Measurements from ENCODE around the gene TLR9. TPM values are rescaled to one million over a fixed set of nuclear protein-coding genes. Genes with fewer than 3 reads are reported as not detected.
"Not testable (repeated sequence)": the region's sequence is repeated elsewhere in the genome, so short reads cannot be mapped to it uniquely, and the experiment has no call there.

TLR9 gene, protein sequence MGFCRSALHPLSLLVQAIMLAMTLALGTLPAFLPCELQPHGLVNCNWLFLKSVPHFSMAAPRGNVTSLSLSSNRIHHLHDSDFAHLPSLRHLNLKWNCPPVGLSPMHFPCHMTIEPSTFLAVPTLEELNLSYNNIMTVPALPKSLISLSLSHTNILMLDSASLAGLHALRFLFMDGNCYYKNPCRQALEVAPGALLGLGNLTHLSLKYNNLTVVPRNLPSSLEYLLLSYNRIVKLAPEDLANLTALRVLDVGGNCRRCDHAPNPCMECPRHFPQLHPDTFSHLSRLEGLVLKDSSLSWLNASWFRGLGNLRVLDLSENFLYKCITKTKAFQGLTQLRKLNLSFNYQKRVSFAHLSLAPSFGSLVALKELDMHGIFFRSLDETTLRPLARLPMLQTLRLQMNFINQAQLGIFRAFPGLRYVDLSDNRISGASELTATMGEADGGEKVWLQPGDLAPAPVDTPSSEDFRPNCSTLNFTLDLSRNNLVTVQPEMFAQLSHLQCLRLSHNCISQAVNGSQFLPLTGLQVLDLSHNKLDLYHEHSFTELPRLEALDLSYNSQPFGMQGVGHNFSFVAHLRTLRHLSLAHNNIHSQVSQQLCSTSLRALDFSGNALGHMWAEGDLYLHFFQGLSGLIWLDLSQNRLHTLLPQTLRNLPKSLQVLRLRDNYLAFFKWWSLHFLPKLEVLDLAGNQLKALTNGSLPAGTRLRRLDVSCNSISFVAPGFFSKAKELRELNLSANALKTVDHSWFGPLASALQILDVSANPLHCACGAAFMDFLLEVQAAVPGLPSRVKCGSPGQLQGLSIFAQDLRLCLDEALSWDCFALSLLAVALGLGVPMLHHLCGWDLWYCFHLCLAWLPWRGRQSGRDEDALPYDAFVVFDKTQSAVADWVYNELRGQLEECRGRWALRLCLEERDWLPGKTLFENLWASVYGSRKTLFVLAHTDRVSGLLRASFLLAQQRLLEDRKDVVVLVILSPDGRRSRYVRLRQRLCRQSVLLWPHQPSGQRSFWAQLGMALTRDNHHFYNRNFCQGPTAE
- total RNA-seq (under 1 TPM; 0.08 to 0.25 TPM), polyA plus RNA-seq (ENCODE audit: insufficient read depth, low read depth, low replicate concordance) (0.20 TPM)
- long read RNA-seq, donor 1, result 0 reads
- long read RNA-seq, donor 2, result 0 reads

DNA sequence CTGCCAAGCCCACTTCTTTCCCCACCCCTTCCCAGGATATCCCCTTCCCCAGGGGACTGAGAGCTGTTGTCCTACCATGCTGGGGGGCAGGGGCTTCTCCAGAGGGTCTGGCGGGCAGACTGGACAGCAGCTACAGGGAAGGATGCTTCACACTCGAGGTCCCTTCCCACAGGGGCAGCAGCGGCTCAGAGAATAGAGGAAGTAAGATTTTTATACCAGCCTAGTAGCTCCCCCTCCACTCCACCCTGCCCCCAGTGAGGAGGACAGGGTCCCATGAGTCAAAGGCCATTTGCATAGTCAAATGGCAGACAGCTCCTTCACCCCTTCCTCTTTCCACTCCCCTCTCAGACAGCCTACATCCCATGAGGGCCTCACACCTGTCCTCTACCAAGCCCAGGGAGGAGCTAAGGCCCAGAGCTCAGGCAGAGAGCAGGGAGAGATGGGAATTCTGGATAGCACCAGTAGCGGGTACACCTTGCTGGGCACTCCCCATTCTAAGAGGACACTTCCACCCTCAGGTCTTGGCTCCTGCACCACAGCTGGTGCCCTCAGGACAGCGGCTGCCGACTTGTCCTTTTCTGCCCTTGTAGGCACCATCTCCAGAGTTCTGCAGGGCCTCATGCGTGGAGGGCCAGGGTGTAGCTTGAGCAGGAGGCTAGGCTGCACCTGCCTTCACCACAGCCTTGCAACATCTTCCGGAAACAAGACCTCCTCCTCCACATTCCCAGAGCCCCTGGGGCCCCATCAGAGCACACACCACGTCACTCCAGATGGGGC lies at the start of gene TLR9:
TLR9 (minus strand) TSS at position 194 of the 777 bp plus-strand sequence; CDS start at position 78, 116 bp downstream.
- TF ChIP-seq, protein P1, sequence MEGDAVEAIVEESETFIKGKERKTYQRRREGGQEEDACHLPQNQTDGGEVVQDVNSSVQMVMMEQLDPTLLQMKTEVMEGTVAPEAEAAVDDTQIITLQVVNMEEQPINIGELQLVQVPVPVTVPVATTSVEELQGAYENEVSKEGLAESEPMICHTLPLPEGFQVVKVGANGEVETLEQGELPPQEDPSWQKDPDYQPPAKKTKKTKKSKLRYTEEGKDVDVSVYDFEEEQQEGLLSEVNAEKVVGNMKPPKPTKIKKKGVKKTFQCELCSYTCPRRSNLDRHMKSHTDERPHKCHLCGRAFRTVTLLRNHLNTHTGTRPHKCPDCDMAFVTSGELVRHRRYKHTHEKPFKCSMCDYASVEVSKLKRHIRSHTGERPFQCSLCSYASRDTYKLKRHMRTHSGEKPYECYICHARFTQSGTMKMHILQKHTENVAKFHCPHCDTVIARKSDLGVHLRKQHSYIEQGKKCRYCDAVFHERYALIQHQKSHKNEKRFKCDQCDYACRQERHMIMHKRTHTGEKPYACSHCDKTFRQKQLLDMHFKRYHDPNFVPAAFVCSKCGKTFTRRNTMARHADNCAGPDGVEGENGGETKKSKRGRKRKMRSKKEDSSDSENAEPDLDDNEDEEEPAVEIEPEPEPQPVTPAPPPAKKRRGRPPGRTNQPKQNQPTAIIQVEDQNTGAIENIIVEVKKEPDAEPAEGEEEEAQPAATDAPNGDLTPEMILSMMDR (IDR thresholded peaks at IDR 0.05), result no peak
- no peak for TF ChIP-seq POLR2A (IDR thresholded peaks at IDR 0.05)
- Histone ChIP-seq H3K36me3 (ENCODE audit: low read depth, missing control alignments) (no peaks in the 10 kb centered on the region), H3K27me3 (no peaks in the 10 kb centered on the region), H3K4me3 (no peak within 1 kb of the TSS), H3K4me1 (peaks cover 7% of the 10 kb centered on the region), H3K9me3 (no peaks in the 10 kb centered on the region), H3K27ac (no peak within 1 kb of the TSS)
- no peak for DNase-seq
- 75 to 77% methylated on average over 6 to 9 of the region's 9 CpGs for WGBS, 2 donors
- intact Hi-C loops (cut with DNase I; ENCODE audit: low total_unique reads), result no loop called here

DNA sequence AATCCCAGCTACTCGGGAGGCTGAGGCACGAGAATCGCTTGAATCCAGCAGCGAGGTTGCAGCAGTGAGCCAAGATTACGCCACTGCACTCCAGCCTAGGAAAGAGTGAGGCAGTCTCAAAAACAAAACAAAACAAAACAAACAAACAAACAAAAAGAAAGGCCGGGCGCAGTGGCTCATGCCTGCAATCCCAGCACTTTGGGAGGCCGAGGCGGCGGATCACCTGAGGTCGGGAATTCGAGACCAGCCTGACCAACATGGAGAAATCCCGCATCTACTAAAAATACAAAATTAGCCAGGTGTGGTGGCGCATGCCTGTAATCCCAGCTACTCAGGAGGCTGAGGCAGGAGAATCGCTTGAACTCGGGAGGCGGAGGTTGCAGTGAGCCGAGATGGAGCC lies 49.3 kb upstream of the TLR9 start:
- WGBS, 2 donors, result 90% methylated on average over 18 of the region's 18 CpGs
- peaks cover 52% of the 10 kb centered on the region for H3K4me1 ChIP-seq
- H3K9me3 ChIP-seq; H3K27me3 ChIP-seq; H3K4me3 ChIP-seq; intact Hi-C loops (cut with DNase I; ENCODE audit: low total_unique reads); H3K36me3 ChIP-seq (ENCODE audit: low read depth, missing control alignments); DNase-seq: not testable (repeated sequence)
- H3K27ac ChIP-seq, result peak overlapping the region in 1 of 2 donors; percentile 99

DNA sequence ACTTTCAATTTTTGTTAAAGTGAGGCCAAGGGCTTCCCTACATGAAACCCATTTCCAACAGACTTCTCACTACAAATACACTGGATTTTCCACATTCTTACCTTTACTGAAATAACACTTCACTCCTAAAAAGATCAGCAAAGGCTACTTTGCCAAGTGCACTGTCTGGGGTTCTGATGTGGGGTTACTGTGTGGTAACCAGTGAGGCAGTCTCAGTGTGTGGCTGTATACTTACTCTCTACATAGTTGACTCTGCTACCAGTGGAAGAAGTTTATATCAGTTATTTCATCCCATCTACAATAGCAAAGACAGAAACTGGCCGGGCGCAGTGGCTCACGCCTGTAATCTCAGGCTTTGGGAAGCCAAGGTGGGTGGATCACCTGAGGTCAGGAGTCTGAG lies 47.4 kb upstream of the TLR9 start:
- H3K27ac ChIP-seq, result no peak overlapping the region
- WGBS, 2 donors, result 76 to 91% methylated on average over 3 of the region's 3 CpGs
- no peak for DNase-seq
- peaks cover 55% of the 10 kb centered on the region for H3K4me1 ChIP-seq
- H3K9me3 ChIP-seq, result no peaks in the 10 kb centered on the region
- no peaks in the 10 kb centered on the region for H3K27me3 ChIP-seq
- H3K36me3 ChIP-seq (ENCODE audit: low read depth, missing control alignments), result peaks cover 4% of the 10 kb centered on the region
- intact Hi-C loops (cut with DNase I; ENCODE audit: low total_unique reads), result no loop called here
- TF ChIP-seq, protein P1 (IDR thresholded peaks at IDR 0.05), result no peak
- no peak for TF ChIP-seq POLR2A (IDR thresholded peaks at IDR 0.05)
- no peak overlapping the region for H3K4me3 ChIP-seq

DNA sequence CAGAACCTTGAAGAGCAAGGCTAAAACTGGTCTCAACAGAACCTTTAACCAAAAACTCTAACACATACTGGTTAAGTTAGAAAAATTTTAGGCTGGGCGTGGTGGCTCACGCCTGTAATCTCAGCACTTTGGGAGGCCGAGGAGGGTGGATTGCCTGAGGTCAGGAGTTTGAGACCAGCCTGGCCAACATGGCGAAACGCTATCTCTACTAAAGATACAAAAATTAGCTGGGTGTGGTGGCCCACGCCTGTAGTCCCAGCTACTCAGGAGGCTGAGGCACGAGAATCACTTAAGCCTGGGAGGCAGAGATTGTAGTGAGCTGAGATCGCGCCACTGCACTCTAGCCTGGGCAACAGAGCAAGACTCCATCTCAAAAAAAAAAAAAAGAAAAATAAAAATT lies 46.7 kb upstream of the TLR9 start:
- peaks cover 55% of the 10 kb centered on the region for H3K4me1 ChIP-seq

DNA sequence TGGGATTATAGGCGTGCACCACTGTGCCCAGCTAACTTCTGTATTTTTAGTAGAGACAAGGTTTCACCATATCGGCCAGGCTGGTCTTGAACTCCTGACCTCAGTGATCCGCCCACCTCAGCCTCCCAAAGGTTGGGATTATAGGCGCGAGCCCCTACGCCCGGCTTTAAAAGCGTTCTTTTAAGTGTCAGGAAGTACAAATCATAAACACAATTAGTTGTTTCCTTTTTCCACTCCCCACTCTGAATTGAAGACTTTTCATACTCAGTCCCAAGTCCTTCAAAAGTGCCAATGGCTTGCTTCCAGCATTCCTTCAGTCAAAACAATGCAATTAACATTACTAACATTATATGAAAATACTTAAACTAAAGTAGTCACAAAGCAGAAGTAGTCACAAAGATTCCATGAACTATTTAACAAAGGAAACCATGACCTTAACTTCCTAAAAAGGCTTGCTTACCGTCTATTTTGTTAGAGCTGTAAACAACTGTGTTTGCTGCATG lies 44.9 kb upstream of the TLR9 start:
- Histone ChIP-seq H3K36me3 (ENCODE audit: low read depth, missing control alignments) (peaks cover 4% of the 10 kb centered on the region), H3K4me3 (no peak overlapping the region), H3K9me3 (no peaks in the 10 kb centered on the region), H3K27ac (peak overlapping the region in 1 of 2 donors; percentile 47), H3K27me3 (no peaks in the 10 kb centered on the region), H3K4me1 (peaks cover 41% of the 10 kb centered on the region)
- TF ChIP-seq POLR2A (IDR thresholded peaks at IDR 0.05), result no peak
- intact Hi-C loops (cut with DNase I; ENCODE audit: low total_unique reads), result no loop called here
- no peak for DNase-seq
- WGBS, 2 donors, result 21 to 59% methylated on average over 9 of the region's 9 CpGs

More for the DNA sequence above, 46.7 kb upstream of the TLR9 start:
- DNase-seq; H3K27me3 ChIP-seq; H3K9me3 ChIP-seq; intact Hi-C loops (cut with DNase I; ENCODE audit: low total_unique reads); H3K36me3 ChIP-seq (ENCODE audit: low read depth, missing control alignments); H3K27ac ChIP-seq; H3K4me3 ChIP-seq: not testable (repeated sequence)
- WGBS, 2 donors, result 87% methylated on average over 8 to 9 of the region's 9 CpGs

All from testis (tissue), 5 donors.